Gastroesophageal sphincter (tissue), 3 donors: ENCODE measurements around the gene P2RY13.

Source experiments
- CTCF ChIP-seq, 4 experiments: fragments of 200-600 bp in 2 of 4; fragments of 450-650 bp in 2 of 4; sonication (generic) in 1 of 4; IDR thresholded peaks; one replicate each; pipeline ENCODE4 v1.5.1; 2017 to 2019; ENCODE audit warnings: antibody characterized with exemption in 4 of 4, mild to moderate bottlenecking in 2 of 4, moderate library complexity in 2 of 4
- POLR2A ChIP-seq, 2 donors: fragments of 450-650 bp; IDR thresholded peaks; one replicate each; pipeline ENCODE4 v1.6.1; 2017; ENCODE audit warnings: antibody characterized with exemption in 2 of 2, mild to moderate bottlenecking in 2 of 2, moderate library complexity in 1 of 2

GRCh38 chr3:151289445-151289844 is 39.9 kb downstream of the P2RY13 start:
- TF ChIP-seq CTCF (IDR thresholded peaks at IDR 0.05) (no peak), POLR2A (IDR thresholded peaks at IDR 0.05) (no peak)
